ENCODE results near the gene CR1. TPM values are rescaled to one million over a fixed set of nuclear protein-coding genes. Genes with fewer than 3 reads are reported as not detected.
"Not testable (repeated sequence)": the region's sequence is repeated elsewhere in the genome, so short reads cannot be mapped to it uniquely, and the experiment has no call there.

The CR1 gene
- total RNA-seq, 3 donors from 2014 or later = 0.05 to 0.11 TPM; not detected in 1

DNA sequence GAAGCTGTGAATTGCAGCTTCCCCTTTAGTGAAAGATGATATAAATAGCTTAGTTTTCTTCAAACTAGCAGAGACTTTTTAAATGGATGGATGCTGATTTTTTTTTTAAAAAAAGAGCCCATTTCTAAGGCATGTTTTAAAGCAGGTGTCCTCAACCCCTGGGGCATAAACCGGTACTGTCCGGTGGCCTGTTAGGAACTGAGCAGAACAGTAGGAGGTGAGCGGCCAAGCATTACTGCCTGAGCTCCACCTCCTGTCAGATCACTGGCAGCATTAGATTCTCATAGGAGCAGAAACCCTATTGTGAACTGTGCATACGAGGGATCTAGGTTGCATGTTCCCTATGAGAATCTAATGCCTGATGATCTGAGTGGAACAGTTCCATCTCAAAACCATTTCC, 180.2 kb downstream of the CR1 start:
- DNase-seq (no peak), ATAC-seq (no peak)
- Mint-ChIP-seq H3K4me3 (no peak overlapping the region), H3K9me3 (no peaks in the 10 kb centered on the region), H3K4me1 (ENCODE audit: low read depth) (no peaks in the 10 kb centered on the region), H3K27me3 (ENCODE audit: low read depth) (peaks cover 25% of the 10 kb centered on the region), H3K36me3 (ENCODE audit: insufficient read depth) (no peaks in the 10 kb centered on the region)

DNA sequence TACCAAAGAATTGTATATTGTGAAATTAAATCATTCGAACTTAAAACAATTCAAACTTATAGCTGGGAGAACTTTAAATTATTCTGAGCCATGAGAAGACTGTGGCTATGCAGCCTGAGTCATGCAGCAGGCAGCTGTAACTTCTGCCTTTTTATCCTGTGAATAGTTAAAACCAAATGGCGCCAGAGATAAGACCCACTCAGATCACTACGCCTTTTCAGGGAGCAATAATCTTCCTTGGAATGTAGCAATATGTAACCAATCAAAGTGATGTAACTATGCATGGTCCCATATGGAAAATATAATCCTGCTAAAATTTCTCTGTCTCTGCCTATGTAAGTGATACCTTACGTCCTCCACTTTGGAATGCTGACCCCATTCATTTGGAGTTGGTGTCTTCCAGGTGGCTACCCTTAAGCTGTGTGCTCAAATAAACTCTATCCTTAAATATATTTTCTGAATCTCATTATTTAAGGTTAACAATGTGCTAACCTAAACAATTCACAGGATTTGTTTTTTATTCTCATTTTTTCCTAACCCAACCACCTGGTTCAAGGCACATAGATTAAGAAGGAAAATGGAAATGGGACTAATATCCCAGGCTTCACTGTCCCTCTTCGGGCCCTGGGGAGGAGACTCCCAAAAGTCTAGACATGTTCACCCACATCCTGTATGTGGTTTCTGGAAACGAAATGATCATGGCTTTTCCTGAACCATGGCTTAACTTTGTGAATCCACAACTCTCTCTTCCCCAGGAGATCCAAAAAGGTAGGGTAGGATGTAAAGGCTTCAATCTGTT, 184.8 kb downstream of the CR1 start:
- H3K36me3 Mint-ChIP-seq (ENCODE audit: insufficient read depth); H3K9me3 Mint-ChIP-seq; H3K4me3 Mint-ChIP-seq; H3K4me1 Mint-ChIP-seq (ENCODE audit: low read depth); ATAC-seq; DNase-seq: not testable (repeated sequence)
- peaks cover 15% of the 10 kb centered on the region for H3K27me3 Mint-ChIP-seq (ENCODE audit: low read depth)

DNA sequence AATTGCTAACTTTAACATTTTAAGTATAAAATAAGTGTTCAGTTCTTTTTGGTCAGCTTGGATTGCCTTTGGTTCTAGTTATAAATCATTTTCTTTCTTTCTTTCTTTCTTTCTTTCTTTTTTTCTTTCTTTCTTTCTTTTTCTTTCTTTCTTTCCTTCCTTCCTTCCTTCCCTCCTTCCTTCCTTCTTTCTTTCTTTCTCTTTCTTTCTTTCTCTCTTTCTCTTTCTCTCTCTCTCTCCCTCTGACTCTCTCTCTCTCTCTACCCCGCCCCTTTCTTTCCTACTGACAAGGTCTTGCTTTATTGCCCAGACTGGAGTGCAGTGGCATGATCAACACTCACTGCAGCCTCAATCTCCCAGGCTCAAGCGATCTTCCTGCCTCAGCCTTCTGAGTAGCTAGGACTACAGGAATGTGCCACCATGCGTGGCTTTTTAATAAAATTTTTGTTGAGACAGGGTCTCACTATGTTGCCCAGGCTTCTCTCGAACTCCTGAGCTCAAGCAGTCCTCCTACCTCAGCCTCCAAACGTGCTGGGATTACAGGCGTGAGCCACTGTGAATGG, 187.0 kb downstream of the CR1 start:
- ATAC-seq; H3K36me3 Mint-ChIP-seq (ENCODE audit: insufficient read depth); H3K4me3 Mint-ChIP-seq; H3K4me1 Mint-ChIP-seq (ENCODE audit: low read depth); H3K9me3 Mint-ChIP-seq; DNase-seq: not testable (repeated sequence)
- peaks cover 15% of the 10 kb centered on the region for H3K27me3 Mint-ChIP-seq (ENCODE audit: low read depth)

DNA sequence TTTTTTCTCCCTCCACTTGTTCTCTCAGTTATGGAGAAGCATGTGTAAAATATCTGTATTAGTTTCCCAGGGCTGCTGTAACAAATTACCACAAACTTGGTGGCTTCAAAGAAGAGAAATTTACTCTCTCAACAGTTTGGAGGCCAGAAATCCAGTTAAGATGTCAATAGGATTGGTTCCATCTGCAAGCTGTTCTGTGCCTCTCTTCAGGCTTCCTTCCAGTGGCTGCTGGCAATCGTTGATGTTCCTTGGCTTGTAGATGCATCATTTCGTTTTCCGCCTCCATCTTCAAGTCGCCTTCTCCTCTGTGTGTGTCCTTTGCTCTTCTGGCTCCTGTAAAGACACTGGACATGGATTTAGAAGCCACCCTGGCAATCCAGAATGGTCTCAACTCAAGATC, 194.6 kb downstream of the CR1 start:
- not testable (repeated sequence) for H3K4me1 Mint-ChIP-seq (ENCODE audit: low read depth); DNase-seq; H3K4me3 Mint-ChIP-seq; H3K27me3 Mint-ChIP-seq (ENCODE audit: low read depth); H3K9me3 Mint-ChIP-seq; H3K36me3 Mint-ChIP-seq (ENCODE audit: insufficient read depth); ATAC-seq

DNA sequence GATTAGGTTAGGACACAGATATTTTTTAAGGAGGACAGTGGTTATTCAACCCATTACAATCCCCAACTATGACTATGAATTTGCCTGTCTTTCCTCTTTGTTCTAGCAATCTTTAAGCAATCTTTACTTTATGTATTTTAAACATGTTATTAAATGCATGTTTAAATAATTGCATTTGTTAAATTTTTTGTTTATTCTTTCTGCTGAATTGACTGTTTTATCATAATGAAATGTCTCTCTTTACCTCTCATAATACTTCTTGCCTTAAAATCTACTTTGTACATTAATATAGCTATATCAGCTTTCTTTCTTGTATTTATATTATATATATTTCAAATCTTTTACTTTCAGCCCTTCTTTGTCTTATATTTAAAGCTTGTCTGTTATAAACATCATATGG, 195.1 kb downstream of the CR1 start:
- Mint-ChIP-seq H3K27me3 (ENCODE audit: low read depth) (peaks cover 9% of the 10 kb centered on the region), H3K4me3 (no peak overlapping the region)

More for the DNA sequence above, 195.1 kb downstream of the CR1 start:
- ATAC-seq = no peak
- Mint-ChIP-seq H3K4me1 (ENCODE audit: low read depth) (no peaks in the 10 kb centered on the region), H3K9me3 (no peaks in the 10 kb centered on the region), H3K36me3 (ENCODE audit: insufficient read depth) (no peaks in the 10 kb centered on the region)
- DNase-seq = no peak

Other genes with a start within 250 kb of the CR1 start
- gene CD55, start 174.5 kb upstream of the CR1 start, total RNA-seq = 100 to 1,000 TPM; 103 to 119 (median 103) TPM
- gene CR2, start 41.8 kb upstream of the CR1 start, total RNA-seq = 1 to 10 TPM in 2 of 3 donors, under 1 TPM in 1; 0.43 to 1.1 (median 1.1) TPM
- gene CR1L, start 149.0 kb downstream of the CR1 start, total RNA-seq = not detected